Panc1 (cell line): ENCODE measurements around the gene DOCK1. TPM values are rescaled to one million over a fixed set of nuclear protein-coding genes. Genes with fewer than 3 reads are reported as not detected.

Experiments
- ATAC-seq: fragments of 200-7000 bp; cut with Tn5 transposase; 2 replicates; pipeline ENCODE4 v1.9.1; 2020; ENCODE audit warnings: mild to moderate bottlenecking, moderate library complexity
- BruUV-seq: library from RNA; stranded (reverse); fragments of 400-500 nt; replicated peaks from 2 replicates; lab custom pipeline; 2021; lab: Mats Ljungman, UMichigan
- CTCF ChIA-PET: fragments of 300-600 bp; sonication (Branson Sonifier 250); formaldehyde crosslinking; loops from one replicate; lab custom pipeline; 2022; ENCODE audit warnings: antibody characterized with exemption; lab: Charles Lee
- POLR2A ChIA-PET: fragments of 300-600 bp; sonication (Branson Sonifier 250); formaldehyde crosslinking; loops from one replicate; lab custom pipeline; 2022; ENCODE audit warnings: antibody characterized with exemption; lab: Charles Lee
- DNase-seq: peaks from one replicate; pipeline ENCODE4 v3.0.0-alpha.2; 2010; ENCODE audit warnings: low read depth, low spot score
- H3K27ac ChIP-seq: 2 replicates; pipeline ENCODE4 v1.5.1; 2011; ENCODE audit warnings: mild to moderate bottlenecking, low read length, inconsistent platforms
- H3K27me3 ChIP-seq: fragments of 200-500 bp; sonication (Bioruptor generic); 2 replicates; pipeline ENCODE4 v1.6.0; 2014; ENCODE audit warnings: low read length, inconsistent platforms; ENCODE audit not compliant: control insufficient read depth, insufficient read depth
- H3K36me3 ChIP-seq: fragments of 200-500 bp; sonication (Bioruptor generic); 2 replicates; pipeline ENCODE4 v1.5.1; 2014; ENCODE audit warnings: inconsistent platforms, mild to moderate bottlenecking, low read length, moderate library complexity; ENCODE audit not compliant: control insufficient read depth, insufficient read depth
- H3K4me1 ChIP-seq: 2 replicates; pipeline ENCODE4 v1.5.1; 2011; ENCODE audit warnings: inconsistent platforms, mild to moderate bottlenecking, low read length, moderate library complexity; ENCODE audit not compliant: control insufficient read depth, insufficient read depth
- H3K4me3 ChIP-seq, 2 experiments: 2 replicates each; pipeline ENCODE4 v1.5.1; 2011 to 2012; ENCODE audit warnings: low read depth in 2 of 2, low read length in 2 of 2, mild to moderate bottlenecking in 2 of 2, inconsistent platforms in 1 of 2, moderate library complexity in 1 of 2
- H3K9me3 ChIP-seq: fragments of 200-500 bp; sonication (Bioruptor generic); 2 replicates; pipeline ENCODE4 v1.5.1; 2014; ENCODE audit warnings: low read depth, mild to moderate bottlenecking, inconsistent platforms, low read length, moderate library complexity; ENCODE audit not compliant: control insufficient read depth, insufficient read depth
- POLR2AphosphoS5 ChIP-seq: IDR thresholded peaks from 2 replicates; pipeline ENCODE4 v1.6.1; 2012; ENCODE audit warnings: mild to moderate bottlenecking, low read depth, low read length, moderate library complexity
- SIN3A ChIP-seq: IDR thresholded peaks from 2 replicates; pipeline ENCODE4 v1.6.1; 2012; ENCODE audit warnings: low read depth, mild to moderate bottlenecking, low read length, moderate library complexity, borderline replicate concordance; ENCODE audit not compliant: insufficient read depth
- TCF7L2 ChIP-seq: IDR thresholded peaks from 2 replicates; pipeline ENCODE4 v1.6.1; 2011; ENCODE audit warnings: mild to moderate bottlenecking, low read depth, low read length, inconsistent platforms
- in situ Hi-C: cut with HindIII; loops from 2 replicates; pipeline ENCODE4 v1.10.0; 2016; ENCODE audit warnings: low sequenced_read_pairs, low pct_unique_long_range_greater_than_20kb
- intact Hi-C: fragments of 100-400 bp; cut with micrococcal nuclease; formaldehyde crosslinking; loops from one replicate; pipeline ENCODE4 v1.10.0; 2022; ENCODE audit not compliant: unreplicated experiment
- total RNA-seq: library from RNA; stranded (reverse); gene quantifications from one replicate; pipeline ENCODE4 v1.2.1, GENCODE V29; 2021; ENCODE audit not compliant: unreplicated experiment
- TF ChIP-seq, protein P1 (sequence below), 2 experiments: IDR thresholded peaks; 2 replicates each; pipeline ENCODE4 v1.6.1; 2011 to 2012; ENCODE audit warnings: low read depth in 2 of 2, control low read depth in 1 of 2, low read length in 1 of 2, mild to moderate bottlenecking in 1 of 2, moderate library complexity in 1 of 2; ENCODE audit not compliant: insufficient read depth in 1 of 2
- TF ChIP-seq, protein P2 (sequence below): fragments of 450-650 bp; IDR thresholded peaks from 2 replicates; pipeline ENCODE4 v1.5.1; 2017; ENCODE audit warnings: mild to moderate bottlenecking

DOCK1 gene
- total RNA-seq, 1 experiment from 2014 or later: 67.6 TPM

DNA sequence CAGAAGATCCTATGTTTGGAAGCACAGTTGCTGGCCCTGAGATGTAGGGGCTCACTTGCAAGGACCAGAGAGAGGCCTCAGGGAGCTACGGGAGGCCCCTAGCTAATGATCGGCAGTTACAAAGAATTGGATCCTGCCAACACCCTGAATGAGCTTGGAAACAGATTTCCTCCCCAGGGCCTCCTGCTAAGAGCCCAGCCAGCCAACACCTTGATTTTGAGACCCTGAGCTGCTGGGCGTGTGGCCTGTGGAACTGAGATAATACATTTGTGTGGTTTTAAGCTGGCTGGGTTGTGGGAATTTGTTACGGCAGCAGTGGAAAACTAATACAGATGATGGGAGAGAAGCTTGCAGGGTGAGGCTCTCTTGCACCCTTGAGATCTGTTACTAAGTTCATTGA is 3.9 kb downstream of the DOCK1 start:
- ATAC-seq: no peak
- peaks cover 25% of the 10 kb centered on the region for H3K4me1 ChIP-seq
- TF ChIP-seq TCF7L2 (no peak), SIN3A (no peak)
- TF ChIP-seq, protein P1, sequence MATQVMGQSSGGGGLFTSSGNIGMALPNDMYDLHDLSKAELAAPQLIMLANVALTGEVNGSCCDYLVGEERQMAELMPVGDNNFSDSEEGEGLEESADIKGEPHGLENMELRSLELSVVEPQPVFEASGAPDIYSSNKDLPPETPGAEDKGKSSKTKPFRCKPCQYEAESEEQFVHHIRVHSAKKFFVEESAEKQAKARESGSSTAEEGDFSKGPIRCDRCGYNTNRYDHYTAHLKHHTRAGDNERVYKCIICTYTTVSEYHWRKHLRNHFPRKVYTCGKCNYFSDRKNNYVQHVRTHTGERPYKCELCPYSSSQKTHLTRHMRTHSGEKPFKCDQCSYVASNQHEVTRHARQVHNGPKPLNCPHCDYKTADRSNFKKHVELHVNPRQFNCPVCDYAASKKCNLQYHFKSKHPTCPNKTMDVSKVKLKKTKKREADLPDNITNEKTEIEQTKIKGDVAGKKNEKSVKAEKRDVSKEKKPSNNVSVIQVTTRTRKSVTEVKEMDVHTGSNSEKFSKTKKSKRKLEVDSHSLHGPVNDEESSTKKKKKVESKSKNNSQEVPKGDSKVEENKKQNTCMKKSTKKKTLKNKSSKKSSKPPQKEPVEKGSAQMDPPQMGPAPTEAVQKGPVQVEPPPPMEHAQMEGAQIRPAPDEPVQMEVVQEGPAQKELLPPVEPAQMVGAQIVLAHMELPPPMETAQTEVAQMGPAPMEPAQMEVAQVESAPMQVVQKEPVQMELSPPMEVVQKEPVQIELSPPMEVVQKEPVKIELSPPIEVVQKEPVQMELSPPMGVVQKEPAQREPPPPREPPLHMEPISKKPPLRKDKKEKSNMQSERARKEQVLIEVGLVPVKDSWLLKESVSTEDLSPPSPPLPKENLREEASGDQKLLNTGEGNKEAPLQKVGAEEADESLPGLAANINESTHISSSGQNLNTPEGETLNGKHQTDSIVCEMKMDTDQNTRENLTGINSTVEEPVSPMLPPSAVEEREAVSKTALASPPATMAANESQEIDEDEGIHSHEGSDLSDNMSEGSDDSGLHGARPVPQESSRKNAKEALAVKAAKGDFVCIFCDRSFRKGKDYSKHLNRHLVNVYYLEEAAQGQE (IDR thresholded peaks at IDR 0.05; ENCODE audit: insufficient read depth in 1 of 2, low read depth in 2 of 2, low read length in 1 of 2): no peak
- no TSS peak for BruUV-seq
- H3K4me3 ChIP-seq: no peak overlapping the region
- H3K36me3 ChIP-seq: no peaks in the 10 kb centered on the region; the same call in 1 of the 2 replicates
- no peaks in the 10 kb centered on the region for H3K27me3 ChIP-seq
- no peaks in the 10 kb centered on the region for H3K9me3 ChIP-seq
- ChIA-PET CTCF (no interaction called here), POLR2A (no interaction called here)
- intact Hi-C loops (no loop called here), in situ Hi-C loops (no loop called here)
- peak overlapping the region; percentile 13; the same call in 1 of the 2 replicates for H3K27ac ChIP-seq
- DNase-seq: no peak

DNA sequence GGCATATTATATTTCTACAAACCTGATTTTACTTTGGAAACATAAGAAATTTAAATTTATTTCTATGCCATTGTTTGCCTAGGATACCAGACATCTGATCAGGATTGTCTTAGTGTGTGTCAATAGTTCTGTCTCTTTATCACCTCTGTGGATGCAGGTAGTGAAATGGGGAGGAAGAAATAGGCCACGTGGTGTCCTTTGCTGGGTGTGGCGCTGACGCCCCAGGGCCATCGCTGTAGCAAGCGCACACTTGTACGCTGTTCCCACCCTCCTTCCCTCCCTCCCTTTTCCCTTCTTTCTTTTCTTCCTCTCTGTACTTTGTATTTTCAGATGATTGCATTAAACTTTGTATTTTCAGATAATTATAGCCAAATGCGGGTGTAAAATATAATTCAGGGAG is 5.0 kb downstream of the DOCK1 start:
- ChIA-PET POLR2A (no interaction called here), CTCF (no interaction called here)
- intact Hi-C loops (no loop called here), in situ Hi-C loops (no loop called here)
- TF ChIP-seq, protein P2, sequence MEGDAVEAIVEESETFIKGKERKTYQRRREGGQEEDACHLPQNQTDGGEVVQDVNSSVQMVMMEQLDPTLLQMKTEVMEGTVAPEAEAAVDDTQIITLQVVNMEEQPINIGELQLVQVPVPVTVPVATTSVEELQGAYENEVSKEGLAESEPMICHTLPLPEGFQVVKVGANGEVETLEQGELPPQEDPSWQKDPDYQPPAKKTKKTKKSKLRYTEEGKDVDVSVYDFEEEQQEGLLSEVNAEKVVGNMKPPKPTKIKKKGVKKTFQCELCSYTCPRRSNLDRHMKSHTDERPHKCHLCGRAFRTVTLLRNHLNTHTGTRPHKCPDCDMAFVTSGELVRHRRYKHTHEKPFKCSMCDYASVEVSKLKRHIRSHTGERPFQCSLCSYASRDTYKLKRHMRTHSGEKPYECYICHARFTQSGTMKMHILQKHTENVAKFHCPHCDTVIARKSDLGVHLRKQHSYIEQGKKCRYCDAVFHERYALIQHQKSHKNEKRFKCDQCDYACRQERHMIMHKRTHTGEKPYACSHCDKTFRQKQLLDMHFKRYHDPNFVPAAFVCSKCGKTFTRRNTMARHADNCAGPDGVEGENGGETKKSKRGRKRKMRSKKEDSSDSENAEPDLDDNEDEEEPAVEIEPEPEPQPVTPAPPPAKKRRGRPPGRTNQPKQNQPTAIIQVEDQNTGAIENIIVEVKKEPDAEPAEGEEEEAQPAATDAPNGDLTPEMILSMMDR: no peak
- no peak for TF ChIP-seq POLR2AphosphoS5
- no peak for TF ChIP-seq TCF7L2
- TF ChIP-seq, protein P1 (IDR thresholded peaks at IDR 0.05; ENCODE audit: insufficient read depth in 1 of 2, low read depth in 2 of 2, low read length in 1 of 2): no peak
- TF ChIP-seq SIN3A: no peak
- Histone ChIP-seq H3K27ac (no peak overlapping the region), H3K4me3 (no peak overlapping the region), H3K4me1 (peaks cover 18% of the 10 kb centered on the region), H3K27me3 (no peaks in the 10 kb centered on the region), H3K36me3 (no peaks in the 10 kb centered on the region; the same call in 1 of the 2 replicates), H3K9me3 (no peaks in the 10 kb centered on the region)
- BruUV-seq: no TSS peak
- no peak for ATAC-seq
- DNase-seq: no peak
